Loucy (cell line): ENCODE data around the gene SHB.

ENCODE experiments used
- CTCF ChIP-seq: fragments of 200-600 bp; sonication (generic); conservative IDR thresholded peaks from 2 replicates; pipeline ENCODE4 v1.5.1; 2014; ENCODE audit warnings: mild to moderate bottlenecking, antibody characterized with exemption, low read length
- EZH2phosphoT487 ChIP-seq: fragments of 200-600 bp; IDR thresholded peaks from 2 replicates; pipeline ENCODE4 v1.6.1; 2018; ENCODE audit warnings: antibody characterized with exemption, mild to moderate bottlenecking, moderate library complexity, borderline replicate concordance

GRCh38 chr9:38075272-38075671, 6.2 kb upstream of the SHB start:
- TF ChIP-seq CTCF (no peak), EZH2phosphoT487 (no peak)
